ENCODE data around the gene MAGEB2.
A peak's percentile ranks its signal among the peaks of the same experiment; 100 is the strongest.
"Not testable (repeated sequence)": the region's sequence is repeated elsewhere in the genome, so short reads cannot be mapped to it uniquely, and the experiment has no call there.

The MAGEB2 gene

GRCh38 chrX:30190426-30190825 lies 24.9 kb upstream of the MAGEB2 start:
- Histone ChIP-seq H2AFZ (ENCODE audit: insufficient read depth, low read length, poor library complexity) (no peak overlapping the region), H3K4me2 (ENCODE audit: low read length) (no peak overlapping the region), H3K4ac (ENCODE audit: low read depth, low read length) (no peak overlapping the region), H3K79me1 (ENCODE audit: low read length) (no peaks in the 10 kb centered on the region), H2BK12ac (ENCODE audit: low read length) (no peak overlapping the region), H3K27me3 (ENCODE audit: insufficient read depth, low read length) (no peaks in the 10 kb centered on the region), H2AK5ac (ENCODE audit: low read length) (no peak overlapping the region), H3K9me3 (ENCODE audit: insufficient read depth, low read depth, low read length) (no peaks in the 10 kb centered on the region), H3K27ac (ENCODE audit: low read depth, low read length) (no peak overlapping the region), H3K14ac (ENCODE audit: low read length) (no peak overlapping the region), H3K36me3 (ENCODE audit: control insufficient read depth in 1 of 2, insufficient read depth in 2 of 2, low read length in 2 of 2) (no peaks in the 10 kb centered on the region), H3K18ac (ENCODE audit: low read length) (no peak overlapping the region), H3K23ac (ENCODE audit: low read length) (no peak overlapping the region), H3K9ac (ENCODE audit: low read length) (no peak overlapping the region), H2BK120ac (ENCODE audit: insufficient read depth, low read length, poor library complexity) (no peak overlapping the region), H4K12ac (ENCODE audit: low read depth, low read length) (no peak overlapping the region), H4K91ac (ENCODE audit: low read depth, low read length) (no peak overlapping the region), H2BK5ac (ENCODE audit: low read depth, low read length, poor library complexity) (no peak overlapping the region), H3K79me2 (ENCODE audit: control insufficient read depth, insufficient read depth, low read length, poor library complexity) (no peaks in the 10 kb centered on the region), H3K4me3 (ENCODE audit: low read depth, low read length) (no peak overlapping the region), H3K4me1 (ENCODE audit: control insufficient read depth in 1 of 2, insufficient read depth in 2 of 2, low read length in 2 of 2) (no peaks in the 10 kb centered on the region), H4K8ac (ENCODE audit: low read depth, low read length) (no peak overlapping the region)
- no peak for DNase-seq
- no CpG with 5 or more reads among the region's 2 CpGs for WGBS (ENCODE audit: extremely low coverage, insufficient coverage, insufficient read length)

GRCh38 chrX:30193910-30194309 lies 21.5 kb upstream of the MAGEB2 start:
- not testable (repeated sequence) for H2BK120ac ChIP-seq (ENCODE audit: insufficient read depth, low read length, poor library complexity); H3K4me2 ChIP-seq (ENCODE audit: low read length); H3K27me3 ChIP-seq (ENCODE audit: insufficient read depth, low read length); H3K23ac ChIP-seq (ENCODE audit: low read length); H2AFZ ChIP-seq (ENCODE audit: insufficient read depth, low read length, poor library complexity); H3K79me2 ChIP-seq (ENCODE audit: control insufficient read depth, insufficient read depth, low read length, poor library complexity); H3K4me3 ChIP-seq (ENCODE audit: low read depth, low read length); H3K36me3 ChIP-seq (ENCODE audit: control insufficient read depth in 1 of 2, insufficient read depth in 2 of 2, low read length in 2 of 2); H4K8ac ChIP-seq (ENCODE audit: low read depth, low read length); DNase-seq; H3K27ac ChIP-seq (ENCODE audit: low read depth, low read length); H2BK12ac ChIP-seq (ENCODE audit: low read length); H3K18ac ChIP-seq (ENCODE audit: low read length); H4K91ac ChIP-seq (ENCODE audit: low read depth, low read length); H3K4me1 ChIP-seq (ENCODE audit: control insufficient read depth in 1 of 2, insufficient read depth in 2 of 2, low read length in 2 of 2); H3K79me1 ChIP-seq (ENCODE audit: low read length); H3K14ac ChIP-seq (ENCODE audit: low read length); H2AK5ac ChIP-seq (ENCODE audit: low read length); H3K4ac ChIP-seq (ENCODE audit: low read depth, low read length); H3K9me3 ChIP-seq (ENCODE audit: insufficient read depth, low read depth, low read length); H4K12ac ChIP-seq (ENCODE audit: low read depth, low read length); H2BK5ac ChIP-seq (ENCODE audit: low read depth, low read length, poor library complexity); H3K9ac ChIP-seq (ENCODE audit: low read length)
- WGBS (ENCODE audit: extremely low coverage, insufficient coverage, insufficient read length) = no CpG with 5 or more reads among the region's 6 CpGs

DNA sequence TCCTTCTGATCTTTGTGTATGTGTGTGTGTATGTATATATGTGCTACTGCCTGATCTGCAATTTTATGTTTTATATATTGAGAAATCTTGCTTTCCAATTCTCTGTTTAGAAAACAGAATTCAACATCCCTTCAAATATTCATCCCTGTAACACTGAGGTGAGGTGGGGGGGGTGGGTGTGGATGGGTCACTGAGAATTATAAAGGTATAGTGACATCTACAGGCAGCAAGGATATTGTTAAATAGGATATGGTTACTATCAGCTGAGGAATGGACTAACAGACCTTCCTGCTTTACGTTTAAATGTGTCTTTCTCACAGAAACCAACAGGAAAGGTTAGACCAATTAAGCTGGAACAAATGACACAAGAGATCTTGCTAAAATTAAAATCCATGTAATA lies 19.0 kb upstream of the MAGEB2 start:
- no peak overlapping the region for H3K18ac ChIP-seq (ENCODE audit: low read length)
- H4K91ac ChIP-seq (ENCODE audit: low read depth, low read length) = no peak overlapping the region
- no peaks in the 10 kb centered on the region for H3K79me2 ChIP-seq (ENCODE audit: control insufficient read depth, insufficient read depth, low read length, poor library complexity)
- no peak overlapping the region for H4K8ac ChIP-seq (ENCODE audit: low read depth, low read length)
- H3K4me1 ChIP-seq (ENCODE audit: control insufficient read depth in 1 of 2, insufficient read depth in 2 of 2, low read length in 2 of 2) = no peaks in the 10 kb centered on the region
- H2AFZ ChIP-seq (ENCODE audit: insufficient read depth, low read length, poor library complexity) = no peak overlapping the region
- H3K4ac ChIP-seq (ENCODE audit: low read depth, low read length) = no peak overlapping the region
- no peak overlapping the region for H3K9ac ChIP-seq (ENCODE audit: low read length)
- H4K12ac ChIP-seq (ENCODE audit: low read depth, low read length) = no peak overlapping the region
- no peak overlapping the region for H3K23ac ChIP-seq (ENCODE audit: low read length)
- H3K14ac ChIP-seq (ENCODE audit: low read length) = no peak overlapping the region
- H3K27ac ChIP-seq (ENCODE audit: low read depth, low read length) = no peak overlapping the region
- no peaks in the 10 kb centered on the region for H3K27me3 ChIP-seq (ENCODE audit: insufficient read depth, low read length)
- H2BK12ac ChIP-seq (ENCODE audit: low read length) = no peak overlapping the region
- H3K4me3 ChIP-seq (ENCODE audit: low read depth, low read length) = no peak overlapping the region
- peak in 1 of 2 donors; percentile 21 for DNase-seq
- H2BK120ac ChIP-seq (ENCODE audit: insufficient read depth, low read length, poor library complexity) = no peak overlapping the region
- no peaks in the 10 kb centered on the region for H3K79me1 ChIP-seq (ENCODE audit: low read length)
- H2BK5ac ChIP-seq (ENCODE audit: low read depth, low read length, poor library complexity) = no peak overlapping the region
- no peak overlapping the region for H2AK5ac ChIP-seq (ENCODE audit: low read length)
- H3K36me3 ChIP-seq (ENCODE audit: control insufficient read depth in 1 of 2, insufficient read depth in 2 of 2, low read length in 2 of 2) = no peaks in the 10 kb centered on the region
- WGBS (ENCODE audit: extremely low coverage, insufficient coverage, insufficient read length) = no CpG with 5 or more reads among the region's 1 CpG
- no peak overlapping the region for H3K4me2 ChIP-seq (ENCODE audit: low read length)
- H3K9me3 ChIP-seq (ENCODE audit: insufficient read depth, low read depth, low read length) = no peaks in the 10 kb centered on the region

DNA sequence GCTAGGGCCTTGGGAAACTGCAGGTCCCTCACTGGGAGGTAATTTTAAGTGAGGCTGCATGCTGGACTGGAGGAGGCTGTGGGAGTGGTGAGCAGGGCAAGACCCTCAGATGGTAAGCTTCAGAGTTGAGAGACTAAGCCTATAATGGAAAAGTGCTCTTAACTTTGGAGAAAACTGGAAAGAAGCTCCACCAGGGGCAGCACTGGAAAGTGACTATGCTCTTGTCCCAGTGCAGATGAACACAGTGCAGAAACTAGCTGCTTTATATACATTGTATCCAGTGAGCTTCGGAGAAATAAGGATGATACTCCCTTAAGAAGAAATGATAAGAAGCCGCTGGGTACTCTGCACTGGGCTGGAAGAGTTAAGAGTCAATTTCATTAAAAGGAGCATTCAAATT lies 3.2 kb upstream of the MAGEB2 start:
- Histone ChIP-seq H2BK12ac (ENCODE audit: low read length) (no peak overlapping the region), H3K4me1 (ENCODE audit: control insufficient read depth in 1 of 2, insufficient read depth in 2 of 2, low read length in 2 of 2) (no peaks in the 10 kb centered on the region), H3K27ac (ENCODE audit: low read depth, low read length) (no peak overlapping the region), H3K18ac (ENCODE audit: low read length) (no peak overlapping the region), H3K23ac (ENCODE audit: low read length) (no peak overlapping the region), H4K8ac (ENCODE audit: low read depth, low read length) (no peak overlapping the region), H2BK120ac (ENCODE audit: insufficient read depth, low read length, poor library complexity) (no peak overlapping the region), H2AK5ac (ENCODE audit: low read length) (no peak overlapping the region), H3K4me3 (ENCODE audit: low read depth, low read length) (no peak overlapping the region), H3K27me3 (ENCODE audit: insufficient read depth, low read length) (no peaks in the 10 kb centered on the region), H2BK5ac (ENCODE audit: low read depth, low read length, poor library complexity) (no peak overlapping the region), H3K79me2 (ENCODE audit: control insufficient read depth, insufficient read depth, low read length, poor library complexity) (no peaks in the 10 kb centered on the region), H2AFZ (ENCODE audit: insufficient read depth, low read length, poor library complexity) (no peak overlapping the region), H4K91ac (ENCODE audit: low read depth, low read length) (no peak overlapping the region), H3K9ac (ENCODE audit: low read length) (no peak overlapping the region), H3K9me3 (ENCODE audit: insufficient read depth, low read depth, low read length) (no peaks in the 10 kb centered on the region), H3K14ac (ENCODE audit: low read length) (no peak overlapping the region), H3K4me2 (ENCODE audit: low read length) (no peak overlapping the region), H4K12ac (ENCODE audit: low read depth, low read length) (no peak overlapping the region), H3K4ac (ENCODE audit: low read depth, low read length) (no peak overlapping the region), H3K79me1 (ENCODE audit: low read length) (no peaks in the 10 kb centered on the region), H3K36me3 (ENCODE audit: control insufficient read depth in 1 of 2, insufficient read depth in 2 of 2, low read length in 2 of 2) (no peaks in the 10 kb centered on the region)
- WGBS (ENCODE audit: extremely low coverage, insufficient coverage, insufficient read length) = no CpG with 5 or more reads among the region's 2 CpGs
- no peak for DNase-seq

All from trophoblast cell (in vitro differentiated cells and primary cell).